SHP77 treated with DMSO at 0.1 percent for 48 hours (cell line): ENCODE measurements around the gene GPR35.
"Not testable (repeated sequence)": the region's sequence is repeated elsewhere in the genome, so short reads cannot be mapped to it uniquely, and the experiment has no call there.

Experiments used
- DNase-seq: peaks from one replicate; lab custom pipeline; 2025; lab: John Stamatoyannopoulos, UW

The GPR35 gene

DNA sequence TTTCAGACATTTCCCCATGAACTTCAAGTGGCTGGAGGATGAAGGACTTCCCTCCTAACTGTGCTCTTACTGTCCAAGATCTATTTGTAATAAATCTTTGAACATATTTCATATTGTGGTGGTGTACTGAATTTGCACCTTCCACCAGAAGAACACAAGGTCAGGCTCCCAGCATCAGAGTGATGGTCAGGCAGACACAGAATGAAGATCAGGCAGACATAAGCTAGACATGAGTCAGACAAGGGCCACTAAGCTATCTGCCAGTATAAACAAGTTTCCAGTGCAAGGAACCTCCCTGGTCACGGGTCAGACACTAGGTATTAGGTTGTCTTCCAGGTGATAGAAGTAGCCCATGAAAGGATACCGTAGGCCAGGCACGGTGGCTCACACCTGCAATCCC, 37.4 kb downstream of the GPR35 start:
- DNase-seq: no peak

DNA sequence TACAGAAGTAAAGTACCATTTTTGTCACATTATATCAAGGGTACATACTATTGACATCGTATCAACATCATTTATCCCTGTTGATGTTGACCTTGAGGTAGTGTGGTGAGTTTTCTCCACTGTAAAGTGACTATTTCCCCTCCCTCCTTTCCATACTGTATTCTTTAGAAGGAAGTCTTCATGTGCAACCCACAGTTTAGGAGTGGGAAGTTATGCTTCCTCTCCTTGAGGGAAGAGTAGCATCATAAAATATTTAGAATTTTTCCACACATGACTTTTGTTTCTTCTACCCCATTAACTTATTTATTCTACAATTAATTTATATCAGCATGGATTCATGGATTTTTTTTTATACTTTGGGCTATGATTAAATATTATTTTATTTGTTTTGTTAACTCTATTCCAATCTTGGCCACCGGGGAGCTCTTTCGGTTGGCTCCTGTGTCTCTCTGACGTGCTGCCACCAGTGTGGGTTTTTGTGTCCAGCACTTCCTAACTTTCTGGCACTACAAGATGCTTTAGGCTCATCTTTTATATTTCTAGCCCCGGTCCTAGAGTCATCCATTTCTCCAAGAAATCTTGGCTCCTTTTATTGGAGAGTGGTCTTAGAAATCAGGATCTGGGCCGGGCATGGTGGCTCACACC, 38.4 kb downstream of the GPR35 start:
- no peak for DNase-seq

DNA sequence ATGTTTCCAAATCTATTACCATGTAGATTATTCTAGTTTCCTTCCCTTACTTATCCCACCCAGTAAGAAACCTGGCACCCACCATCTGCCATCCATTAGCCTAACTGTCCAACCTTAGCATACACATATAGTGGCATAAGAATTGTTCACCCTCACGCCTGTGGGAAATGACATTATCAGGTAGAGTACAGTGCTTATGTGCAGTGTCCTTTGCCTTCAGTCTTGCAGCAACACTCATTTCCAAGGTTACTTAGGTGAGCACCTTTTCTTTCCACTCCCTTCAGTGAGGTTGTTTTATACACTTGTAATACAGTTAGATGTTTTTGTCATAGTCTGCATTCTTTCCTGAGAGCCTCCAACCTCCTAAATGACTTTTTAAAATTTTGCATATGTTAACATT, 39.3 kb downstream of the GPR35 start:
- DNase-seq: no peak

DNA sequence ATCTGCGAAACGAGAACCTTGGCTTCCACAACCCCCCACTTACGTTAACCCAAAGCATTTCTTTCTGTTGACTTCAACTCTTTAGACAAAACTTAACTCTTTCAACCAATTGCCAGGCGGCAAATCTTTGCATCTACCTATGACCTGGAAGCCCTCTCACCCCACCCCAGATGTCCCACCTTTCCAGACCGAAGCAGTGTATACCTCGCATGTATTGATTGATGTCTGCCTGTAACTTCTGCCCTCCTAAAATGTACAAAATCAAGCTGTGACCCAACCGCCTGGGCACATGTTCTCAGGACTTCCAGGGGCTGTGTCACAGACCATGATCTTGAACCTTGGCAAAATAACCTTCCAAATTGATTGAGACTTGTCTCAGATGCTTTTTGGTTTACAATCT, 45.1 kb downstream of the GPR35 start:
- DNase-seq: no peak

DNA sequence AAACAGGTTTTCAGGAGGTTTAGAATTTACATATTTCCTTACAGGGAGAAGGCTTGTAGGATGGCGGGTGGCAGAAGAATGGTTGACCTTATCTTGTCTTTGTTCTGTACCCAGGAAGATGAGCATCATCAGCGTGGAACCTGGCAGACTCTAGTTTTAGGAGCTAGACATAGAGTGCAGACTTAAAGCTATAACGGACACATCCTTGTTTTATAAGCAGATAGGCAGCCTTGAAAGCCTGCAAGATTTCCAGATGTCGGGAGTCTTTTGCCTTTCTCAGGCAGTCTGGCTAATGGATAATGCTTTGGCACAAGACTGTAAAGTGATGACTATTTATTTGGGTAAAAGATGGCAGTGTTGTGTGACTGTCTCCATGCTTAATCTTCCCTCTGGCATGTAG, 45.7 kb downstream of the GPR35 start:
- DNase-seq: no peak

DNA sequence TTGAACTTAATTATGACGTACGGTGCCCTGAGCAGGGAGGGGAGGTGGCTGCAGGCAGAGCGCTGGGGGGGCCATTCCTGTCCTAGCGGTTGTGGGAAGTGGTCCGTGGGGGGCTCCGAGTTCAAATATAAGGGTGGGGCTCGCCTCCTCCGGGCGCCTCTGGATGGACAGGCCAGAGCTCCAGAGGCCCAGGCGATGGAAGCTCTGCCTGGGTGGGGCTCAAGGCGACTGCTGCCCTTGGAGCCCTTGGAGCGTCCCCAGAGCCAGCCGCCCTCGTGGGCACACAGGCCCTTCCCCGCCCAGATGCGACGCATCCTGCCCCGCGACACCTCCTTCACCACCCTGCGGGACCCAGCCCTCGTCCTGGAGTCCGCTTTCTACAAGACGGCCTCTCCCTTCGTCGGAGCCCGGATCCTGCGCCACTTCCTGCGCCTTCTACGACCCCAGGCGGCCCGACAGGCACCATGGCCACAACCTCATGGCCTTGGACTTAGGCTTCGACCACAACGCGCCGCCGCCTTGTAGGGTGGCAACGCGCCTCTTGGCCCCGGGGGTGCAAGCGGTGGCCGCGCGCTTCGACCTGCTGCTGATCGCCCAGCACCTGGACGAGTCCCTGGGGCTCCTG, 46.9 kb downstream of the GPR35 start:
- DNase-seq: no peak

DNA sequence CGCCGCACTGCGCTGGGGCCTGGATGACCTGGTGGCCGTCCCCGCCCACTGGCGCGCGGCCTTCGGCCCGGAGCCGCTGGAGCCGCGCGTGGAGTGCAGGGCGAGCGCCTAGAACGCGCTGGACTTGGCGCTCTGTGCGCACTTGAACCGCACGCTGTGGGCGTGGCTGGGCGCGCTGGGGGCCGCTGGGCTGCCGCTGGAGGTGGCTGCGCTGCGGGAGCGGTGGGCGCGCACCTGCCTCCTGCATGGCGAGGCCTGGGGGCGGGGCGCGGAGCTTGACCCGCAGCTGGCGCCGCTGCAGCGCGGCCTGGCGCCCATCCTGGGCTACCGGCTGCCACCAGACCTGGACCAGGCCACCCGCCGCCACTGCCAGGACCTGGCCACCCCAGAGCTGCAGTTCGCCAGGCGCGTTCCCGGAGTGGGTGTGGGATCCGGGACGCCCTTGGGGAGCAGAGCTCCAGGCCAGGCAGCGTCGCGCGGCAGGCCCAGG, 47.5 kb downstream of the GPR35 start:
- DNase-seq: no peak

DNA sequence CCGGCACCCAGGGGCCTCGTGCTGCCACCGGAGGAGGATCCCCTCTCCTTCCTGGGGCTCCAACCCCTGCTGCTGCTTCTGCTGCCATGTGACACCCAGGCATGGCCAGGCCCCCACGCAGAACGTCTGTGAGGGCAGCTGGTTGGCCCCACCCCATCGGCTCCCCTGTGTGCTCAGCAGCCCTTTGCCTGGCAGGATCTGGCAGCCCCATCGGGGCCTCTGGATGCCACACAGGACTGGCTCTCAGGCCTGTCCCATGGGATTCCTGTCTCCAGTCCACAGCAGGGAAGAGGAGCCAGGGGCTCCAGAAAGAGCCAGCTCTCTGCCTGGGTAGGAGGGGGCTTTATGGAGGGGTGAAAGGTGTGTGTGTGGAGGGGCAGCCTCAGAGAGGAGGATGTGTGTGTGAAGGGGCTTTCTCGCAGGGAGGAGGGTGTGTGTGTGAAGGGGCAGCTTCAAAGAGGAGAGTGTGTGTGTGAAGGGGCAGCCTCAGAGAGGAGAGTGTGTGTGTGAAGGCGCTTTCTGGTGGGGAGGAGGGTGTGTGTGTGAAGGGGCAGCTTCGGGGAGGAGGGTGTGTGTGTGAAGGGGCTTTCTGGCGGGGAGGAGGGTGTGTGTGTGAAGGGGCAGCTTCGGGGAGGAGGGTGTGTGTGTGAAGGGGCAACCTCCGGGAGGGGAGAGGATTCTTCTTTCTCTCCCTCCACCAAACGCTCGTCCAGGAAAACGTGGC, 49.3 kb downstream of the GPR35 start:
- not testable (repeated sequence) for DNase-seq

DNA sequence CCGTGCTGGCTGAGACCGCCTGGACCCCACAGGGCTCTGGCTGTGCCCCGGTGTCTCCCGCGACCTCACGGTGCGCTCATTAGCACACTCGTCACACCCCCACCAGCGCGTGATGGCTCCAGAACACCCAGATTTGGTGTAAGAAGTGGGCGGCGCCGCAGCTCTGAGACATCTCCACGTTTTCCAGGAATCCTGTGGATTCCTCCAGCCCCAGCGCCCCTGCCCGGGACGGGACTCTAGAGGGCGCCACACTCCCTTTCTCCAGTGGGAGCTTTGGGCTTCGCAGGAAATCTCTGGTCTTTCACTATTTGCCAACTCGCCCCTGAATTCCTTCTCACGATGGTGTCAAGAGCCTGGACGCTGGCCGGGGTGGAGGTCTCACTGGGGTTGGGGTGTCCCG, 50.1 kb downstream of the GPR35 start:
- not testable (repeated sequence) for DNase-seq

DNA sequence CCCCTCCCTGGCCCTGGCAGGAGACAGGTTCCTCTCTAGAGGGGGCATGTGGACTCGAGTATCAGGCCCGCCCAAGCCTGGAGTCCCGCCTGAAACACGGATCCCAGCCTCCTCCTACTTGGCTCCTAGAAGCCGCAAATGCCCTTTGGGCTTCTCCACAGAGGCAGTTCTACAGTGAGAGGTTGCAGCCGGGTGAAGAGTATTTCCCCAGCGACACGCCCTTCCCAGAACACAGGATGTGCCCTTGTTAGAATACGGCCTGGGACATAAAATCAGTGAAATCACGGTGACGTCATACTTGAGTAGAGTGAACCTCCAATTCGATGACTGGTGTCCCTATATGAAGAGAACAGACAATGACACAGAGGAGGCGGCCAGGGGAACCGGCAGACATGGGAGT, 52.8 kb downstream of the GPR35 start:
- not testable (repeated sequence) for DNase-seq

DNA sequence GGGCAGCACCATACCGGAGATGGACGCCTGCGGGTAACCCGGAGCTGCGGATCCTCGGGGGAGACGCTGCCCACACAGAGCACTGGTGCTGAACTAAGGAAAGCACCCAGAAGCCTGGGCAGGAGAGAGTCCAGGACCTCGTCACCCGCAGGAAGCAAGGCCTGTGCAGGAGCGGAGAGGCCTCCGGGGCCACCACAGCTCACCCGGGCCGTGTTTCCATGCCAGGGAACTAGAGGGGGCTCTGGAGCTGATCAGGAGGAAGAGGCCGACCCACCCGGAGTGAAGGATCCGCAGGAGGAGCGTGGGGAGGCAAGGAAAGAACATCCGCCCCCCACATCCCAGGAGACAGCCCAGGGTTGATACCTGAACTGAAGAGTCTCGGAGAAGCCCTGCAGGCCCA, 53.6 kb downstream of the GPR35 start:
- DNase-seq: not testable (repeated sequence)

DNA sequence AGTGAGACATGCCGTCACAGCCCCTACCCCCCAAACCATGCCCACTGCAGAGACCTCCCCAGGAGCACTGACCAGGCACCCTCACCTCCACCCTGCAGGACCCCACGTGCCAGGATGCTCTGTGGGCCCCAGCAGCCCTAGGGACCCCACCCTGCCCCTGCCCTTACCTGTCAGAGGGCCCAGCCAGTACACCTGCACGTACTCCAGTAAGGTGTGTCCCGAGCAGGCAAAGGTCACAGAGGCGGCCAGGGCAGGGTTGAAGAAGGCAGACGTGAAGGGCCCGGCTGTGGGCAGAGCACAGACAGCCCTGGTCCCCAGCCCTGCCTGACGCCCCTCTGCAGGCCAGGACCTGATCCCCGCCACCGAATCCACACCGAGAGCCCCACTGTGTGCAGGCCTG, 54.9 kb downstream of the GPR35 start:
- DNase-seq: not testable (repeated sequence)
